ENCODE measurements around the gene IER5.

The IER5 gene

GRCh38 chr1:181099152-181100014, 10.9 kb downstream of the IER5 start:
- peak; percentile 22 for DNase-seq (ENCODE audit: low spot score)

DNA sequence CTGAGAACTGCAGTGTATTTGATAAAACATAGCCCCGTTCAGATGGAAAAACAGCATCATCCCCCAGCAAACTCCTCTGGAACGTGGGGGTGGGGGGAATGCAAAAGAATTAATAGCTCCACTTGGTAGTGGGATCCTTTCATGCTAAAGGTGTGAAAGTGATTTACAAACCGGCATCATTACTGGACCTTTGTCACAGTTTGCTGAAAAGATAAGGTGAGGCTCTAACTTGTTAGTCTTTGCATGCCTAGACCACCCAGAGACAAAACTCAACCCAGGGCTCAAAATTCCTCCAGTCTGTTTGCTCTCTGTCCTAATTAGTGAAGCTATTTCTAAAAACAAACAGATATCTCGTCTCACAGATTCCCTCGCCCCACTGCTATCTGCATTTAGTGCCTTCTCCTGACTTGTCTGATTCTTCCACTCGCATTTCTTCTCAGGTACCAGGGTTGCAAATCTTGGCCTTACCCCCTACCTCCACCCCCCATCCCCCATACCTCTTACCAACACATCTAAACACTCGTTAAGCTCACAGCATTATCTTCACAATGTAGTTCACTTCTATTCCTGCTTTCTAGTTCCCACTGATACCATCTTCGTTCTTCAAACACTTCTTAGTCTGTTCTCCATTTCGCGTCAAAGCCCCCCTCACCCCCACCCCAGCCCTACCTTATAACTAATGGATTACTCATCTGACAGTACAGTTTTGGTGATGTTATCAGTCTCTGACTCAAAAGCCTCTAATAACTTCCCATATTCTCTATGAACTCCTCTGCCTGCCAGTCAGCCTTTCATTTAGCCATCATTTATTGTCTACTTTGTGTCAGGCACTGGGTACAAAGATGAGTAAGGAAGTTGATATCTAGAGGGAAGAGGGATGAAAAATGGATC, 11.8 kb downstream of the IER5 start:
- DNase-seq (ENCODE audit: low spot score) = peak; percentile 28

DNA sequence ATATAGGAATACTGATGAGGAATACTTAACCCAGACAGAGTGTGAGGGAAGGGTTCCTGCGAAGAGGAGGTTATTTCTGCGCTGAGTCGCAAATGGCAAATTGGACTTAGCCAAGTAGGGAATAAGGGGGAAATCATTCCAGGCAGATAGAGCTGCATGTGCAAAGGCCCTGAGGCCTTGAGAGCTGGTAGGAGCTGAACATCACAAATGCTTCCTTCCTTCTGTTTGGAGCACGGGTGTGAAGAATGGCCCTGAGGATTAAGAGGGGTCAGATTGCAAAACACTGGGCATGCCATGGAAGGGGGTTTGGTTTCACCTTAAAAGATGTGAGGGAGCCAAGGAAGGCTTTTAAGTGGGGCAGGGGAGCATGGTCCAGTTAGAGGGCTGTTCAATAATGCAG, 12.4 kb downstream of the IER5 start:
- no peak for DNase-seq (ENCODE audit: low spot score)

DNA sequence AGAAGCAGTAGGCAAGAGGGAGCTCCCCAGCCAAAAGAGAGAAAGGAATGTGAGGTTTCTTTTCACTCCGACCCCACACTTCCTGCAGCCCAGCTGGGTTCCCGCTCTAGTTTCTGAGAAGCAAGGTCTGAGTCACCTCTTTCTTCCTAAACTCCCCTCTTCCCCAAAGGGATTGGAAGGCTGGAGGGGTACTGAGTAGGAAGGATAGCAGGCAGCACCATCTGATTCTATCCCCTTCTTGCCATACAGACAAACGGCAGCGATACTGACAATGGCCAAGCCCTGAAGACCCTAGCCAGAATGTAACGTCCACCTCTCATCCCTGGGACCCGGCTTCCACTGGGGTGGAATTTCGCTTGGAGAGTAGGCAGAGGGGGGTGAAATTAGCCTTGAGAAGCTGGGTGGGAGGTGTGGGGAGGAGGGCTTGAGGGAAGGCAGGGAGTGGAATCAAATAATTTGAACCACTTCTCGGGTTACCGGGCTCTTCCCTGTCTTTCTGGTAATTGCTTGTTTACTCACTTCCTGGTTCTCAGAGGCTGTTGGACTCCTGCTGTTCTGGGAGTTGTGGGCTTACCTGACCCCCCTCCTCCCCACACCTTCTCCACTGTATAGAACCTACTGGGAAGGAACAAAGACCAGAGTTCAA, 13.2 kb downstream of the IER5 start:
- no peak for DNase-seq (ENCODE audit: low spot score)

- DNase-seq (ENCODE audit: low spot score) = no peak
Measured at GRCh38 chr1:181102841-181103240, 14.3 kb downstream of the IER5 start.

DNA sequence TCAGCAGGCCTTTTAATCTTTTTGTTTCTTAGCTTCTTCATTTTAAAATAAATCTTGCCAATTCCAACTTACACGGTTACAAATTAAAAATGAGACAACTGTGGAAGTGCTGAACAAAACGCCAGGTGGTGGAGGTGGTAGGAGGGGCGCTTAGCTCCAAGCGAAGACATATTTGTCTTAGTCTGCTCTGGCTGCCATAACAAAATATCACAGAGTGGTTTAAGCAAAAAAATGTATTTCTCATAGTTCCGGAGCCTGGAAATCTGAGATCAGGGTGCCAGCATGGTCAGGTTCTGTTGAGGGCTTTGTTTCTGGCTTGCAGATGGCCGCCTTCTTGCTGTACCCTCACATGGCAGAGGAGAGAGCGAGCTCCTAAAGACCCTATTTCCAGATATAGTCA, 14.9 kb downstream of the IER5 start:
- DNase-seq (ENCODE audit: low spot score) = no peak

DNA sequence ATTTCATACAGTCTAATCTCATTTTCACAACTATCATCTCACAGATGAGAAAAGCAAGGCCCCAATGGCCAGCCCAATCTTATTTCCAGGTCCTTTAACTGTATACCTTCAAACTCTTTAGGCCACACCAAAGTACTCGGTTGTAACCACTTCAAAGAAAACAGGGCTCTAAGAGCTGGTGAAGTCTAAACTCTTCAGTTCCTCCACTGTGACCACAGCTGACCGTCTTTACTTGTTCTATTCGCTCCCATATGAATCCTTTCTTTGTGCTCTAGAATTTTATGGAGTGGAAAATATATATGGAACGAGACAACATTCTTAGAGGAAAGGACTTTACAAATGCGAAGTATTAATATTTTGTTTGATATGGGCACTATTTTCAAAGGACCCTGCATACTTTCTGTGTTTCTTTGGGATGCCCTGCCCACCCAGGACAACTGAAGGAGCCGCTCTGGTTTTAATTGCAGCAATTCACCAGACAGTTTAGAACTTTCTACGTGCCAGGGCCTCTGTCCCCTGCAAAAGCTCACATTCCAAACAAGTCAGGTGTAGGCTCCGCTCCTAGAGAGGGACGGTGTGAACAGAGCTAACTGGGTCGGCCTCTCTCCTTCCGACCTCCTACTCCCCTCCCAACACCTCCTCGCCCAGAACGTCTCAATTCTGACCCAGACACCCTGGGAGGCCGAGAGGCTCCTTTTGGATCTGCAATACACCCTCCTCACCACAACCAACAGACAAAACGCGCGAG, 15.7 kb downstream of the IER5 start:
- no peak for DNase-seq (ENCODE audit: low spot score)

- peak; percentile 52 for DNase-seq (ENCODE audit: low spot score)
Measured at GRCh38 chr1:181104790-181105133, 16.3 kb downstream of the IER5 start.

DNA sequence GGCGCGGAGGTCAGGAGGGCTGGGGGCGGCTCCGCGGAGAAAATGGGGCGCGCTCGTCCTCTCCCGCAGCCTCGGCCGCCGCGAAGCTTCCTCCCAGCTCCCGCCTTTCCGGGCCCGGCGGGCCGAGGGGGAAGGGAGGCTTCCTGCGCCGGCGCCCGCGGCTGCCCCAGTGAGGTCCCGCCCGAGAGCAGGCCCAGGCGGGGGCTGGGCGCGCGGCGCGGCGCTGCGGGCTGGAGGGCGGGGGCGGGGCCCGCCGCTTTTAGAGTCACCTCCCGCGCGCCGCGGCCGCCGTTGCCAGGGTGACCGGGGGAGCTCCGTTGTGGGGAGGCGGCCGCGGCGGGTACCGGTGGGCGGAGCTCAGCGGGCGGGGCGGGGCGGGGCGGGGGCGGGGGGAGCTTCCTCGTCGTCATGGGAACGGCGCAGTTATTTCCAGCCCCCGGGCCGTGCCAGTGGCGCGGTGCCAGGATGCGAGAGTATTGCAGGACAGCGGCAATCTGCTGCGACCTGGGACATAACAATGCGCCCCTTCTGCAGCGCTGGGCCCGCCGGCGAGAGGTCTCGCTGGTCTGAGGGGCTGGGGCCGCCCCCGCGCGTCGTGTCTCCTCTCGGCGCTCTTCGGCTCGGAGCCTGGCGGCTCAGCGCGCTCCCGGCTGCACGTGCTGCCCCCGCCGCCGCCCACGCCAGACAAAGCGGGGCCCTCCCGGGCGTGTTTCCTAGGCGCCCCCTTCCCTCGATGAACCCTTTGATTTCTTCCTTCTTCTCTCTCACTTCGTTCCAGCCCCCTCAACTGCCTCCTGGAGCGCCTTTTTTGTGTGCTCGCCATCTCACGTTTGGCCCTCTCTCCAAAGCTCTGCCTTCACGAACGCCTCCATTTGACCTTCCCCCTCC, 16.9 kb downstream of the IER5 start:
- DNase-seq (ENCODE audit: low spot score) = peak; percentile 94

GRCh38 chr1:181106022-181106312, 17.5 kb downstream of the IER5 start:
- no peak for DNase-seq (ENCODE audit: low spot score)

- DNase-seq (ENCODE audit: low spot score) = no peak
Measured at GRCh38 chr1:181106479-181106878, 18.0 kb downstream of the IER5 start.

- DNase-seq (ENCODE audit: low spot score) = no peak
Measured at GRCh38 chr1:181107711-181108110, 19.2 kb downstream of the IER5 start.

DNA sequence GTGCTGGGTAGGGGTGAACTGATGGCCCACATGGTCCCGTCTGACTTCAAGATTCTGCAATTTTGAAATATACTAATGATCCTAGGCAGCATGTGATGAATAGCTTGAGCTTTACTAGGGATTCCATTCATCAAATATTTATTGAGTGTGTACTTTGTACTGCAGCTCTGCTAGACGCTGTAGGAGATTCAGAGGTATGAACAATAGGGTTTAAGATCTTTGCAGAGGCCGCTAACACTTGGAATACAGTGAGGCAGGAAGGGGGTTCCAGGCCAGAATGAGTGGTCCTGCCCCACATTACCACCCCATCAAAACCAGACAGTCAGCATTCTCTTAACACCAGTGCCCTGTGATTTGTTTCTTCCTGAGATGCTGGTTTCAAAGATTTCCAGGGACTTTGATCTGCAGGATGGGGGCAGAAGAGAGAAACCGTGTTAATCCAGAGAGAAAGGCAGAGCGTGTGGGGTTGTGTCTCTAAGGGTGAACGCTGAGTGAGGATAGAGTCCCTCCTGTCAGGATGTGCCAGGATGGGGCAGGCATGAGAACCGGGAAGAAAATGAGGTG, 19.9 kb downstream of the IER5 start:
- DNase-seq (ENCODE audit: low spot score) = no peak

DNA sequence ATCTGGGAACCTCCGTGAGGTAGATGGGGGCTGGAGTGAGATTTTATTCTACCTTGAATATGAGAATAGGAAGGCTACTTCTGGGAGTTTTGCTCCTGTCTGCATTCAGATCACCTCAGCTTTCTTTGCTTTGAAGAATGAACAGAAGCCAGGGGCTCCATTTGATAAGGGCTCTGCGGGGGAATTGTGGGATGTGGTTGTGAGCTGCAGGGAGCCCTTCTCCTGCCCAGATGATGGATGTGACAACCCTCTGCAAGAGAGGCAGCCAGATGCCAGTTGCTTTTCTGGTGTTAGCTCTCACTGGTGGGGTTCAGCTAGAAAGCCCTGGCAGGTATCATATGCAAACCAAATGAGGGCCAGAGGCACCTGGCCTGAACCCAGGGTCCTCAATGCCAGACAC, 21.5 kb downstream of the IER5 start:
- DNase-seq (ENCODE audit: low spot score) = no peak

DNA sequence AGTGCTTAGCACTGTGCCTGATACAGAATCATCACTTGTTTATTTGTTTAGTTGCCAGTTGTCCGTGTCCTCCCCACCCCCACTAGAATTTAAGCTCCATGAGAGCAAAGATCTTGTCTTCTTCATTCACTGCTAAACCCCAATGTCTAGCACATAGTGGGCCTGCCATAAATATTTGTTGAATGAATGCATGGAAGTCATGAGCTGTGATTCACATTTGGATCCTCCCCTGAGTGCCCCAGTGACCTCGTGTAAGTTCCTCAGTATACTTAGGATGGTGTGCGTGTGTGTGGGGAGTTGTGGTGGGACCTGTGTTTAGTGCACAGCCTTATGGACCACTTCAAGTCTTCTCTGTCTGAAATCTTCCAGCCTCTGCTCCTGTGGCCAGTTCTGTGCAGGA, 23.1 kb downstream of the IER5 start:
- no peak for DNase-seq (ENCODE audit: low spot score)

- no peak for DNase-seq (ENCODE audit: low spot score)
Measured at GRCh38 chr1:181112071-181112929, 23.8 kb downstream of the IER5 start.

DNA sequence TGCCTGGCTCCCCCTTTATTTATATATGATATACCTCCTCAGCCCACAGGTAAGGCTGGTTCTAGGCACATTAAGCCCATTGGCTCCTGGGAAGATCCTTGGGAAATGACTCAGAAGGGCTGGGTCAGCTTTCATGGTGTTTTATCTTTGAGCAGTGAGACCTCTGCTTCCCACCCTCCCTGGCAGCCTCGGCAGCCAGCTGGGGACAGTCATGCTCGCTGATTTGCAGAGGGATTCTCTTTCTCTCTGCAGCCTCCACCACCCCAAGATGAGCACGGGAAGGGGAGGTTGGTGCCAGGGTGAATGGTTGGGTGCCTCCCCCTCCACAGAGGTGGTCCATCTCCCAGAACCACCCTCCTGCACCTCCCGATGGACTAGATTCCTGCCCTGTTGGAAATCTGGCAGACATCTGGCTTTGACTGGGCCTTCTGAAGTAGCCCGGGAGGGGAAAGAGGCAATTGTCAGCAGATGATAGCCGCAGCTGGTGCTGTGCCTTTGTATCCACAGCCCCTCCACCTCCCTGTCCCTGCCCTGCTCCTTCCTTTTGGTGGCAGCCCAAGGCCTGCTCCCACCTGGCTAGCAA, 24.6 kb downstream of the IER5 start:
- DNase-seq (ENCODE audit: low spot score) = no peak

DNA sequence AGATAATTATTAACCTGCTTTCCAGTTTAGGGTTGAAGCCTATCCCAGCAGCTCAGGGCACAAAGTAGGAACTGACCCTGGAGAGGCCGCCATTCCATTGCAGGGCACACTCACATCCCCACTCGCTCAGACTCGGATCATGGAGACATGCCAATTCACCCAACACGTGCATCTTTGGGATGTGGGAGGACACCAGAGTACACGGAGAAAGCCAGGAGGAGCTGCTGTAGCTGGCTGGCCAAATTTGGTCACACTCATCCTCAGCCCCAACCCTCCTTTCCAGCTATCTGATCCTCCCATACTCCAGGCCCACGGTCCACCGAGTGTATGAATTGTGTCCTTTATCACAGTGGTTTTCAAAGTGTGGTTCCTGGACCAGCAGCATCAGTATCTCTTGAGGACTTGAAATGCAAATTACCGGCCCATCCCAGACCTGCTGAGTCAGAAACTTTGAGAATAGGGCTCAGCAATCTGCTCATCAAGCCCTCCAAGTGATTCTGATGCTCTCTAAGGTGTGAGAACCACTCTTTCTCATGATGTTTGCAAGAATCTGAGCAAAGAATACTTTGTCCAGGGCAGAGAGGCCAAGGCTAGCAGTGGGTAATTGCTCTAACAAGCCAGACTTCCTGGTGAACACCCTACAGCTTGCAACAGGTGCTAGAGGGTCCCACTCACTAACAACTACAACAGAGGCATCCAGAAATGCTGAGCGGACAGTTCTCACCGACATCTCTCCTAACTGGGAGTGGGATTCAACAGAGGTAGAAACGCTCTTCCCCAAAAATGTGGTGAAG, 26.3 kb downstream of the IER5 start:
- DNase-seq (ENCODE audit: low spot score) = no peak

- DNase-seq (ENCODE audit: low spot score) = no peak
Measured at GRCh38 chr1:181115368-181115684, 26.8 kb downstream of the IER5 start.

Measured in CD4-positive, alpha-beta T cell treated with Interleukin-15 for 4 hours (primary cell).